ENCODE data around the gene PARP3. TPM values are rescaled to one million over a fixed set of nuclear protein-coding genes. Genes with fewer than 3 reads are reported as not detected.

PARP3 gene
- total and polyA plus RNA-seq, 10 of the 15 experiments (the other 5 are each of a cell fraction or from before 2014, with no cell fraction given), result 2.1 to 31.2 (median 19.5) TPM

DNA sequence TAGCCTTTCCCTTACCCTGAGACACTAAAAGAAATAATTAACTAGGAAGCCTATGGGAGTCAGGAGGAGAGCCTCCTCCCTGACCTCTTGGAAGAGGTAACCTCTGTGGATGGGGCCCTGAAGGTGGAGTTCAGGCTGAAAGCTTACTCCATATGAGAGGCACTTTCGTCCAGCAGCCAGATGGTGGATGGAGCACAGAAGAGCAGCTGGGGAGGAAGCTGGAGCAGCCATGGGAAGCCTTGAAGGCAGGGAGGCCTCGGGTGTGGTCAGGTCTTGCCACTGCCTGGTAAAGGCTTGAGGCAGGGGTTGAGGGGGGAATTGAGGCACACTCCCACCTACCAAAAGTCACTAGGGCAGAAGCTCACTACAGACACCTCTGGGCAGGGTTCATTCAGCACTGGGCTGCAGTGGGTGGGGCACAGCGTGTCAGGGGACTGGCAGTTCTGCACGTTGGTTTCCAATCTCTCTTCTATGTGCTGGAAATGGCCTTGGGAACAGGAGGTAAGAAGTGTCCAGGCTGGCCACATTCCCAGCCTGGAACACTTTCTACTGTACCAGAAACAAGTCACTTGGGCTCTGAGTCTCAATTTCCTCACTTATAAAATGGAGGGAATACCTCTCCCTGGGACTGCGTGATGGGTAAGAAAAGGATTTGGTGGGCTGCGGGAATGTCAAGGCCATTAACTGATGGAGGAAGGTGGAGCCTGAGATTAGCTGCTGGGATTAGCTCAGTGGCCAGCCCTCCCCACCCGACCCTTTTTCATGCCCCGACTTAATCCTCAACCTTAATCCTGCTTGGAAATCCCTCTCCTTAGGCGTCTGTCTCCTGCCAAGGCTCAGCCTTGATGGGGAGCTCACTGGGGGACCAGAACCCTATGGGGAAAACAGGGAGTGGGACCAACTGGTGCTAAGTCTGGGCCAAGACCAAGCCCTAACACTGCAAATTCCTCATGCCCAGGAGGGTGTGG, 19.7 kb downstream of the PARP3 start:
- ATAC-seq (no peak), DNase-seq (ENCODE audit: low read depth, low spot score) (no peak), FAIRE-seq (no peak)
- WGBS (ENCODE audit: insufficient coverage, insufficient replicate concordance, low lambda C conversion rate, missing lambda C conversion rate), result 39% methylated on average over 9 of the region's 9 CpGs
- Histone ChIP-seq H3K4me3 (no peak overlapping the region), H3K79me2 (ENCODE audit: control insufficient read depth, insufficient read depth, low read length) (no peaks in the 10 kb centered on the region), H4K20me1 (ENCODE audit: control insufficient read depth, insufficient read depth) (no peaks in the 10 kb centered on the region), H3K4me2 (ENCODE audit: control insufficient read depth, insufficient read depth) (no peak overlapping the region), H3K4me1 (ENCODE audit: control insufficient read depth, insufficient read depth, low read length) (peaks cover 3% of the 10 kb centered on the region; the same call in 1 of the 2 replicates), H3K9ac (ENCODE audit: control insufficient read depth, insufficient read depth, low read length) (no peak overlapping the region), H3K9me3 (replicated peaks; ENCODE audit: control insufficient read depth, insufficient read depth, low read length) (no peaks in the 10 kb centered on the region), H3K36me3 (ENCODE audit: control insufficient read depth in 2 of 2, insufficient read depth in 2 of 2, low read length in 1 of 2) (no peaks in the 10 kb centered on the region), H3K27me3 (replicated peaks in 1 of 2; ENCODE audit: control insufficient read depth in 2 of 2, insufficient read depth in 2 of 2, low read length in 1 of 2) (no peaks in the 10 kb centered on the region; a peak in 2 of 4 replicates), H3K27ac (ENCODE audit: control insufficient read depth, insufficient read depth) (no peak overlapping the region), H2AFZ (ENCODE audit: control insufficient read depth, low read depth, low read length) (no peak overlapping the region)
- no TSS peak for BruUV-seq (replicated peaks)
- intact Hi-C loops (cut with micrococcal nuclease; ENCODE audit: unreplicated experiment), result no loop called here
- TF ChIP-seq RBBP5 (conservative IDR thresholded peaks at IDR 0.05), result no peak
- no peak for TF ChIP-seq NFYB (IDR thresholded peaks at IDR 0.05; ENCODE audit: insufficient read depth, low read depth, low read length)
- TF ChIP-seq IRF4 (IDR thresholded peaks at IDR 0.05; ENCODE audit: low read depth, low read length), result no peak
- no peak for TF ChIP-seq RCOR1 (conservative IDR thresholded peaks at IDR 0.05; ENCODE audit: low read depth, low read length)
- no peak for TF ChIP-seq STAT3 (IDR thresholded peaks at IDR 0.05; ENCODE audit: low read depth, low read length)
- no peak for TF ChIP-seq NR2F1 (conservative IDR thresholded peaks at IDR 0.05)
- TF ChIP-seq ZNF274 (IDR thresholded peaks at IDR 0.05; ENCODE audit: insufficient read depth, insufficient read length), result no peak
- TF ChIP-seq MYC (IDR thresholded peaks at IDR 0.05; ENCODE audit: insufficient read depth, insufficient read length, insufficient replicate concordance, low read length, severe bottlenecking), result no peak
- RAD21 ChIA-PET (ENCODE audit: unreplicated experiment), result interaction anchor here (1.1 to 1.2 kb wide), 2 partner anchors 19 to 42 kb away, joined by 3 read pairs; partner anchors contain the start of gene PARP3
- POLR2A ChIA-PET, result no interaction called here
- SMC1A ChIA-PET (ENCODE audit: uncharacterized antibody, unreplicated experiment), result no interaction called here
- in situ Hi-C loops (cut with MboI), result no loop called here
- CTCF ChIA-PET, result interaction anchor here (0.8 to 1.7 kb wide), 3 partner anchors 12 to 21 kb away, joined by 3 to 7 read pairs (median 4); partner anchors contain the start of genes ABHD14A, ABHD14B and ACY1

Measured in GM12878 (cell line).